GM21576 (cell line): ENCODE results near the gene ANKRD13B.

Source experiments
- ATAC-seq: cut with Tn5 transposase; IDR thresholded peaks from one replicate; pipeline ENCODE4 v1.9.1; 2021; ENCODE audit warnings: mild to moderate bottlenecking, moderate library complexity; ENCODE audit not compliant: unreplicated experiment

Gene ANKRD13B

GRCh38 chr17:29568331-29569244, 24.3 kb upstream of the ANKRD13B start, which contains the start of gene TP53I13:
TP53I13 (plus strand) TSS chr17:29568701; CDS start chr17:29568759, 58 bp downstream.
- peak; percentile 35 for ATAC-seq

- ATAC-seq, result no peak
Observed at GRCh38 chr17:29569245-29569950, 23.5 kb upstream of the ANKRD13B start.

GRCh38 chr17:29570521-29570920, 22.4 kb upstream of the ANKRD13B start:
- ATAC-seq, result no peak

GRCh38 chr17:29571486-29571882, 21.4 kb upstream of the ANKRD13B start:
- no peak for ATAC-seq

- no peak for ATAC-seq
Observed at GRCh38 chr17:29571883-29572681, 20.9 kb upstream of the ANKRD13B start.

GRCh38 chr17:29572691-29573557, 20.0 kb upstream of the ANKRD13B start:
- no peak for ATAC-seq

- no peak for ATAC-seq
Observed at GRCh38 chr17:29573558-29573869, 19.4 kb upstream of the ANKRD13B start.

- no peak for ATAC-seq
Observed at GRCh38 chr17:29573871-29574731, 18.8 kb upstream of the ANKRD13B start.

GRCh38 chr17:29574732-29575510, 18.0 kb upstream of the ANKRD13B start:
- ATAC-seq, result no peak

- ATAC-seq, result no peak
Observed at GRCh38 chr17:29575511-29576213, 17.3 kb upstream of the ANKRD13B start.

GRCh38 chr17:29576214-29577000, 16.5 kb upstream of the ANKRD13B start:
- no peak for ATAC-seq

GRCh38 chr17:29577001-29577370, 15.9 kb upstream of the ANKRD13B start:
- no peak for ATAC-seq

GRCh38 chr17:29577385-29578211, 15.3 kb upstream of the ANKRD13B start:
- no peak for ATAC-seq

GRCh38 chr17:29578626-29579485, 14.1 kb upstream of the ANKRD13B start:
- no peak for ATAC-seq
